C4-2B (cell line): Measurements from ENCODE around the gene AHCYL2.
"Not testable (repeated sequence)": the region's sequence is repeated elsewhere in the genome, so short reads cannot be mapped to it uniquely, and the experiment has no call there.

Experiments used
- H3K27ac ChIP-seq: fragments of 450-650 bp; 2 replicates; pipeline ENCODE4 v1.5.1; 2017
- ZFX ChIP-seq: fragments of 450-650 bp; IDR thresholded peaks from 2 replicates; pipeline ENCODE4 v1.6.1; 2017
- TF ChIP-seq, protein P1 (sequence below): fragments of 450-650 bp; conservative IDR thresholded peaks from 2 replicates; pipeline ENCODE4 v1.5.1; 2017; ENCODE audit warnings: mild to moderate bottlenecking

AHCYL2 gene

DNA sequence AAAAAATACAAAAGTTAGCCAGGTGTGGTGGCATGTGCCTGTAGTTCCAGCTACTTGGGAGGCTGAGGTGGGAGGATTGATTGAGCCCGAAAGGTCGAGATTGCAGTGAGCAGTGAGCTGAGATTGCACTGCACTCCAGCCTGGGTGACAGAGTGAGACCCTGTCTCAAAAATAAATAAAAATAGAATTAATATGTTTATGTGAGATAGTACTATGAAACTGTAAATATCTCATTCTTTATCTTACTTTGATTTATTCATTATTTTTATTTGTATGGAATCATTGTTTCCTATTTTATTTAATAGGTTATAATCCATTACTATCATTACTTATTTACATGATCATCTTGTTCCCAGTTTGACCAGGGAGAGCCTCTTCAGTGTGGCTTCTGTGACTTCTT lies 168.4 kb downstream of the AHCYL2 start:
- H3K27ac ChIP-seq = no peak overlapping the region
- TF ChIP-seq ZFX = no peak
- TF ChIP-seq, protein P1, sequence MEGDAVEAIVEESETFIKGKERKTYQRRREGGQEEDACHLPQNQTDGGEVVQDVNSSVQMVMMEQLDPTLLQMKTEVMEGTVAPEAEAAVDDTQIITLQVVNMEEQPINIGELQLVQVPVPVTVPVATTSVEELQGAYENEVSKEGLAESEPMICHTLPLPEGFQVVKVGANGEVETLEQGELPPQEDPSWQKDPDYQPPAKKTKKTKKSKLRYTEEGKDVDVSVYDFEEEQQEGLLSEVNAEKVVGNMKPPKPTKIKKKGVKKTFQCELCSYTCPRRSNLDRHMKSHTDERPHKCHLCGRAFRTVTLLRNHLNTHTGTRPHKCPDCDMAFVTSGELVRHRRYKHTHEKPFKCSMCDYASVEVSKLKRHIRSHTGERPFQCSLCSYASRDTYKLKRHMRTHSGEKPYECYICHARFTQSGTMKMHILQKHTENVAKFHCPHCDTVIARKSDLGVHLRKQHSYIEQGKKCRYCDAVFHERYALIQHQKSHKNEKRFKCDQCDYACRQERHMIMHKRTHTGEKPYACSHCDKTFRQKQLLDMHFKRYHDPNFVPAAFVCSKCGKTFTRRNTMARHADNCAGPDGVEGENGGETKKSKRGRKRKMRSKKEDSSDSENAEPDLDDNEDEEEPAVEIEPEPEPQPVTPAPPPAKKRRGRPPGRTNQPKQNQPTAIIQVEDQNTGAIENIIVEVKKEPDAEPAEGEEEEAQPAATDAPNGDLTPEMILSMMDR = no peak

DNA sequence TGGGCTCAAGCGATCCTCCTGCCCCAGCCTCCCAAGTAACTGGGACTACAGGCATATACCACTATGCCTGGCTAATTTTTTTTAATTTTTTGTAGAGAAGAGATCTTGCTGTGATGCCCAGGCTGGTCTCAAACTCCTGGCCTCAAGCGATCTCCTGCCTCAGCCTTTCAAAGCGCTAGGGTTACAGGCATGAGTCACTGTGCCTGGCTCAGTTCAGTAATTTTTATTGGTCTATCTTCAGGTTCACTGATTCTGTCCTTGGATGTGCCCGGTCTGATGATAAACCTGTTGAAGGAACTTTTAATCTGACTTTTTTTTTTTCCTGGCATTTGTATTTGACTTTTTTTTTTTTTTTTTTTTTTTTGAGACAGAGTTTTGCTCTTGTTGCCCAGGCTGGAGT lies 169.3 kb downstream of the AHCYL2 start:
- H3K27ac ChIP-seq = no peak overlapping the region
- no peak for TF ChIP-seq ZFX
- TF ChIP-seq, protein P1 = no peak

DNA sequence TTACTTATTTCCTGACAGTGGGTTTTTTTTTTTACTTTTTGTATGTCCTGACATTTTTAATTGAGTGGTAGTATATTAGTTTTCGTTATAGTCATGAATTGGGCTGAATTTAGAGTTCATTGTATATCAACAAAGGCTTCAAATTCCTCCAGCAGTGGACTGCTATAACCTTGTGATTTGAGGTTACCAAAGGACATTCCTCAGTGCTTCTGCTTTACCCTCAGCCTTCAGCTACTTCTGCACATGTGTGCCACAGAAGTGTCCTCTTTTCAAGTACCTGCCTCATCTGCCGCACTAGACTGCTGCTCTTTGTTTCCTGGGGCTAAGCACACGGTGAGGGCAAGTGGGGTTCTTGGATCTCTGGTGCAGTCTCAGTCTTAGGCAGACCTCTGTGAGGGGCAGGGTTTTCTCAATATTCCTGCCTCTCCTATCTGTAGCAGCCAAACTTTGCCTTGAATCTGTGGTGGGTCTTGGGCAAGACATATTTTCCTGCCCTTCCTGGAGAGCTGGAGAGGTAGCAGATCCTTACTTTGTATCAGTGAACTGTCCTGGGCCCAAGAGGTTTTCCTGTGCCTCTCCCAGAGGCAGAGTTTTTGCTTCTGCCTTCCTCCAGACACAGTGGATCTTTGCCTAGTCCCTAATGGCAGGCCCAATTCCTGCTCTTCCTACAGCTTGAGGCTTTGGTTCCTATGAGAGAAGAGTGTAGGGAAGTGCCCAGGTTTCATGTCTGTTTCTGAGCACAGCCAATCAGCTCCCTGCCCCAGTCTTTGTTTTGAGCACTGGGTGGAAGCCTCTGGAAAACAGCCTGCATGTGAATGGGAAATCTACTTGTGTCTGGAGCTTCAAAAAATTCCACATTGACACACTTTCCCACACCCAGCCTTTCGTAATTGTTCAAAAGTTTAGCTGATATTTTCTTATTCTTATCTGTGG lies 170.4 kb downstream of the AHCYL2 start:
- H3K27ac ChIP-seq = no peak overlapping the region
- TF ChIP-seq, protein P1 = no peak
- TF ChIP-seq ZFX = no peak

DNA sequence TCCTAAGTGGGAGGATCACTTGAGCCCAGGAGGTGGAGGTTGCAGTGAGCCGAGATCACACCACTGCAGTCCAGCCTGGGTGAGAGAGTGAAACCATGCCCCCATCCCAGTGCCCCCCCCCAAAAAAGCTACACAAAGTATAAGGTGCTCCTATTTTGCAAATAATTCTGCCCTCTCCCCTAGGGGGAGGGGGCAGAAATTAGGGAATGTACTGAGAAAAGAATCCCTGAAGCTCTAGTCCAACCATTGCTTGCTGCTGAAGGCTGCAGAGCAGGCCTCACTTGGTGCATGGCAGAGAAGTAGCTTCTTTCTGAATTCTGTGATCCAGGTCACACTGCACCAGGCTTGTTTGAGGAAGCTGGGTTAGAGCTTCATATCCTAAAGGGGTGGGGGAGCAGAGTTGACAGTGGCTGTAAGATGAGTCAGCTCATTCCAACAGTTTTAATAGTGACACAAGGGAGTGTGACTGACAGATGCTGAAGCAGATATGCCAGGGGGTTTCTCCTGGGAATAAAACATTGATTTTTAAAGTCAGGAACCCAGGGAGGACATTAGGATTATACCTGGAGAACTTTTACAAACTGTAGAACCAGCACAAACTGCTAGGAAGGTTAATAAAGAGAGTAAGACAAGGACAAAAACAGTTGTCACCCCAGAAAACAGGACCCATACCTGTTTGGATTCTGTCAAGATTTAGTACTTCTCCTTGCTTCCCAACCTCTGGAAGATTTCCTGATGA lies 176.6 kb downstream of the AHCYL2 start:
- H3K27ac ChIP-seq = peak overlapping the region; percentile 25; the same call in 1 of the 2 replicates
- TF ChIP-seq, protein P1 = no peak
- no peak; the same call in 1 of the 2 replicates for TF ChIP-seq ZFX

DNA sequence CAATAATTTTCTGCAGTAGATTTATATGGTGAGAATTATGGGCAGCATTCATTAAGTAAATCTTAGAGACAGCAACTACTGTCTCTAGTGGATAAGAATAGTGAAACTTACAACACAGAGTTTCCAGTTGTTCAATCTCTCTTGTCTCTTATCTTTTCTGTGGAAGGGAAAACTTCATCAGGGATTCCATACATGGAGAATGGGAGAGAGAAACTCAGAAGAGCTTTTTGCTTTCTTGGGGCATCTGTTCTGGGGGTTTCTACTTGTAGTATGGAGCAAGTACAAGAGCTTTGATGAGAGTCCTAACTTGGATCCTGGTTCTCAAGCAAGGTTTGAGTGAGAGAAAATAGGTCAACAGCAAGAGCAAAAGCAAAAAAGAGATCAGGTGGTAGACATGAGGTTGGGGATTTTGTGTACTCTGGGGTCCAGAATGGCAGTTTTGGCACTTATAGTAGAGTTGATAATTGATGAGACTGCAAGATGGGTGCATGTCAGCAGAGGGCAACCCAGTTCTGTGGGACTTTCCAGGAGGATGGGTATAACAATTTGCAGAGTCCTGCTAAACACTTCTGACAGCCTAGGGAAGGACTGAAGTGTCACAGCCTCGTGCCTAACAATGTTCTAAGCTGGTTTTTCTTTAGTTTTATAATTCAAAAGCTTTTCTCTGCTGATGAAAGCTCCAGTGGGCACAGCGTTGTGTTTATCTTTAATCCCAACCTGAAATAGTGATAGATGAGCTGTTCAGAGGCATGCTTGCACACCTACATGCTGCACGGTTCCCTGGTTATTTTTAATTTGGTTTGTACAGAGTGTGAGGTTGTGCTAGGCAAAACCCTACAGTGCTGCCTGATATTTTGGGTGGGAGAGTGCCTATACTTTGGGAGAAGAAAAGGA lies 177.4 kb downstream of the AHCYL2 start:
- no peak overlapping the region for H3K27ac ChIP-seq
- TF ChIP-seq ZFX = no peak
- TF ChIP-seq, protein P1 = peak; percentile 20; the same call in 1 of the 2 replicates

DNA sequence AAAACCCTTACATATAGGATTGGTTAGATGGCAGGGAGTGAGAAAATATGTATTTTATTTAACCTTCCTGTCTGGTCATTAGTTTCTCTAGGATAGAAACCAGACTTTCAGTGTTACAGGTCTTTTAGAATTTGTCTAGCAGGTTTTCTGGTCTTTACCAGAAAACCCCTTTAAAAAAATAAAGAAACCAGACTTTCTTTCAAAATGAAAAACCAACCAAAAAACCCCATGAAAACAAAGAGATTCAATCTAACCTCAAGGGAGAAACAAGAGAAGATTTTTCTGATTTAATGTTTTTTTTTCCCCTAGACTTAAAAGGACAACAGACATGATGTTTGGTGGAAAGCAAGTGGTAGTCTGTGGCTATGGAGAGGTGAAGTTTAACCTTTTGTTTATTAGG lies 180.7 kb downstream of the AHCYL2 start:
- no peak for TF ChIP-seq ZFX
- TF ChIP-seq, protein P1 = no peak
- no peak overlapping the region for H3K27ac ChIP-seq

DNA sequence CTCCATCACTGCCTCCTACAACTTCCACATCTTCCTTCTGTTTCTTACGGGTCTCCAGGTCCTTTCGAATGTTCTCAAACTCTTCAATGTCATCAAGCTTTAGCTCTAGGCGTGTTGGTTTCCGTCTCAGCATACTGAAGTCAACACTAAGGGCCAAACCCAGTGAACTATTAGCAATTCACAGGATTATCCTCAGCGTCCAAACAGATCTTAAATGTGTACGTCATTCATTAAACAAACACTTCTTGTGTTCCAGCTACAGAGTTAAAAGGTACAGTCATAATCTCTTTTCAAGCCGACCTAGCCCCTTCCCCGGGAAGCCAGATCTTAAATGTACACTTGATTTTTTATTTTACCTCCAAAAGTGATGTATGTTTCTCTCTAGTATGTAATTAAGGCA lies 185.4 kb downstream of the AHCYL2 start:
- H3K27ac ChIP-seq = not testable (repeated sequence)
